ENCODE results near the gene ARFGEF3. TPM values are rescaled to one million over a fixed set of nuclear protein-coding genes. Genes with fewer than 3 reads are reported as not detected.
A peak's percentile ranks its signal among the peaks of the same experiment; 100 is the strongest.
"Not testable (repeated sequence)": the region's sequence is repeated elsewhere in the genome, so short reads cannot be mapped to it uniquely, and the experiment has no call there.

ARFGEF3 gene
- total RNA-seq, 3 donors from 2014 or later: 0.16 to 0.53 (median 0.29) TPM

- no peaks in the 10 kb centered on the region for H3K9me3 Mint-ChIP-seq
- ATAC-seq (no peak), DNase-seq (no peak)
- H3K4me1 Mint-ChIP-seq (ENCODE audit: low read depth): no peaks in the 10 kb centered on the region
- no peak overlapping the region for H3K4me3 Mint-ChIP-seq
- H3K36me3 Mint-ChIP-seq (ENCODE audit: insufficient read depth): no peaks in the 10 kb centered on the region
- peaks cover 12% of the 10 kb centered on the region for H3K27me3 Mint-ChIP-seq (ENCODE audit: low read depth)
Observed at GRCh38 chr6:138272533-138273315, 111.0 kb downstream of the ARFGEF3 start.

DNA sequence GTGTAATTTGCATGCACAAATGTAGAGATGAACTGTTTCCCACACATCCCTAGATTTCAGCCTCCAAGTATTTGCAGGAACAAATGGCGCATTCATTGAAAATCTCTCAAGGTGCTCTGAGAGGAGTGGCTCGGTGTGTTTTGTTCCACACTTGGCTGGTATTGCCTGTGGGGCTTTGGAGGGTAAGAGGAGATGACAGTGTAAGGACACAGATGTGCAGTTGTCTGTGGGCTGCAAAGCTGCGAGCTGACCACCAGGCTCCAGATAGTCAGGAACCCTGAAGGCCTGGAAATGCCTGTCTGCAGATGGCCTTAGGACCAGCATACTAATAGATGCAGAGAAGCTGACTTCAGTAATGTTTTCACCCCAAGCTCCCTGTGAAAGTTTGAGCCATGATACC, 114.2 kb downstream of the ARFGEF3 start:
- Mint-ChIP-seq H3K9me3 (no peaks in the 10 kb centered on the region), H3K4me1 (ENCODE audit: low read depth) (no peaks in the 10 kb centered on the region), H3K27me3 (ENCODE audit: low read depth) (no peaks in the 10 kb centered on the region), H3K36me3 (ENCODE audit: insufficient read depth) (no peaks in the 10 kb centered on the region), H3K4me3 (no peak overlapping the region)
- DNase-seq (no peak), ATAC-seq (no peak)

DNA sequence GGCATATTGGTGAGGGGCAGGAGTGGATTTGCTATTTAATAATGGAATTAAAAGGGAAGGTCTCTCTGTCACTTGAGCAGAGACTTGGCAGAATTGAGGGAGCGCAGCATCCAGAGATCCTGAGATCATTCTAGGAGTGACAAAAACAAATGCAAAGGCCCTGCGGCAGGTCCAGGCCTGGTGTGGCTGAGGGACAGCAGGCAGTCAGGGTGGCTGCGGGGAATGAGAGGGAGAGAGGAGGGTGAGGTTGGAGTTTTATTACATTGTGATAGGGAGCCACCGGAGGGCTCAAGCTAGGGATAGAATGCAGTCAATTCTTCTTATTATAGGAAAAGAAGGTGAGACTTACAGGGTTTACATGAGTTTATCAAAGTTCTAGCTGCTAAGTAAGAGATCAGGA, 116.1 kb downstream of the ARFGEF3 start:
- Mint-ChIP-seq H3K4me1 (ENCODE audit: low read depth) (no peaks in the 10 kb centered on the region), H3K36me3 (ENCODE audit: insufficient read depth) (no peaks in the 10 kb centered on the region), H3K9me3 (no peaks in the 10 kb centered on the region), H3K27me3 (ENCODE audit: low read depth) (no peaks in the 10 kb centered on the region), H3K4me3 (no peak overlapping the region)
- DNase-seq: no peak
- ATAC-seq: no peak

DNA sequence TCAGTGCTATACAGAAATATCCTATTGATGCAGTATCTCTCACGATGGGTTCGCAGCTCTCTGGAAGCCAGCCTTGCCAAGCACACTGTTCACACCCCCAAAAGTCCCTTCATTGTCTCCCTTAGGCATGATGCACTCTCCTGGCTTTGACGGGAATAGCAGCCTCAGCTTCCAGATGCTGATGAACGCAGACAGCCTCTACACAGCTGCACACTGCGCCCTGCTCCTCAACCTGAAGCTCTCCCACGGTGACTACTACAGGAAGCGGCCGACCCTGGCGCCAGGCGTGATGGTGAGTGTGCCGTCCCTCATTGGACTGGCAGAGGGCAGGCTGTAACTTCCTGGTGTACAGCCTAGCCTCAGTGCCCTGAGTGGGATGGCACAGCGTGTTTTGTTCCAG, 116.6 kb downstream of the ARFGEF3 start:
- H3K4me3 Mint-ChIP-seq: no peak overlapping the region
- DNase-seq (no peak), ATAC-seq (no peak)
- H3K9me3 Mint-ChIP-seq: no peaks in the 10 kb centered on the region
- no peaks in the 10 kb centered on the region for H3K36me3 Mint-ChIP-seq (ENCODE audit: insufficient read depth)
- H3K27me3 Mint-ChIP-seq (ENCODE audit: low read depth): no peaks in the 10 kb centered on the region
- H3K4me1 Mint-ChIP-seq (ENCODE audit: low read depth): no peaks in the 10 kb centered on the region

GRCh38 chr6:138285800-138286199, 124.1 kb downstream of the ARFGEF3 start:
- DNase-seq (no peak), ATAC-seq (no peak)
- Mint-ChIP-seq H3K36me3 (ENCODE audit: insufficient read depth) (no peaks in the 10 kb centered on the region), H3K27me3 (ENCODE audit: low read depth) (no peaks in the 10 kb centered on the region), H3K9me3 (no peaks in the 10 kb centered on the region), H3K4me1 (ENCODE audit: low read depth) (no peaks in the 10 kb centered on the region), H3K4me3 (no peak overlapping the region)

GRCh38 chr6:138286698-138287097, 125.0 kb downstream of the ARFGEF3 start:
- H3K36me3 Mint-ChIP-seq (ENCODE audit: insufficient read depth): no peaks in the 10 kb centered on the region
- H3K4me1 Mint-ChIP-seq (ENCODE audit: low read depth): no peaks in the 10 kb centered on the region
- no peak overlapping the region for H3K4me3 Mint-ChIP-seq
- no peaks in the 10 kb centered on the region for H3K9me3 Mint-ChIP-seq
- DNase-seq (no peak), ATAC-seq (no peak)
- H3K27me3 Mint-ChIP-seq (ENCODE audit: low read depth): no peaks in the 10 kb centered on the region

- Mint-ChIP-seq H3K4me3 (no peak overlapping the region), H3K36me3 (ENCODE audit: insufficient read depth) (no peaks in the 10 kb centered on the region), H3K4me1 (ENCODE audit: low read depth) (no peaks in the 10 kb centered on the region), H3K27me3 (ENCODE audit: low read depth) (no peaks in the 10 kb centered on the region), H3K9me3 (no peaks in the 10 kb centered on the region)
- ATAC-seq (peak; percentile 35 to 51), DNase-seq (peak; percentile 37)
Observed at GRCh38 chr6:138287144-138287955, 125.6 kb downstream of the ARFGEF3 start.

DNA sequence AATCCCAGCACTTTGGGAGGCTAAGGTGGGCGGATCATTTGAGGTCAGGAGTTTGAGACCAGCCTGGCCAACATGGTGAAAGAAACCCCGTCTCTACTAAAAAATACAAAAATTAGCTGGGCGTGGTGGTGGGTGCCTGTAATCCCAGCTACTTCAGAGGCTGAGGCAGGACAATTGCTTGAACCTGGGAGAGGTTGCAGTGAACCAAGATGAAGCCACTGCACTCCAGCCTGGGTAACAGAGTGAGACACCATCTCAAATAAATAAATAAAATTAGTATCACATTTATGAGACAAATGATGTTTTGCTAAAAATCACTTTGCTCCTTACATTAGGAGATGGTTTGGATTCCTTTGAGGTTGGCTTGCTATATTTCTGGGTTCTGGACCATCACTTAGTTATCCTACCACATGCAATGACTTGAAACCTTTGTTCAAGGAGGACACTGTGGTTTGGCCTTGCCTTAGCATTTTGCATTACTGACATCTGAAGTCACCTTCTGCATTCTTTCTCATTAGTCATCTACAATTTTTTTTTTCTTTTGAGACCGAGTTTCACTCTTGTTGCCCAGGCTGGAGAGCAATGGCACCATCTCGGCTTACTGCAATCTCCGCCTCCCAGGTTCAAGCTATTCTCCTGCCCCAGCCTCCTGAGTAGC, 126.8 kb downstream of the ARFGEF3 start:
- not testable (repeated sequence) for H3K36me3 Mint-ChIP-seq (ENCODE audit: insufficient read depth); H3K4me1 Mint-ChIP-seq (ENCODE audit: low read depth); ATAC-seq; H3K27me3 Mint-ChIP-seq (ENCODE audit: low read depth); DNase-seq; H3K9me3 Mint-ChIP-seq; H3K4me3 Mint-ChIP-seq

DNA sequence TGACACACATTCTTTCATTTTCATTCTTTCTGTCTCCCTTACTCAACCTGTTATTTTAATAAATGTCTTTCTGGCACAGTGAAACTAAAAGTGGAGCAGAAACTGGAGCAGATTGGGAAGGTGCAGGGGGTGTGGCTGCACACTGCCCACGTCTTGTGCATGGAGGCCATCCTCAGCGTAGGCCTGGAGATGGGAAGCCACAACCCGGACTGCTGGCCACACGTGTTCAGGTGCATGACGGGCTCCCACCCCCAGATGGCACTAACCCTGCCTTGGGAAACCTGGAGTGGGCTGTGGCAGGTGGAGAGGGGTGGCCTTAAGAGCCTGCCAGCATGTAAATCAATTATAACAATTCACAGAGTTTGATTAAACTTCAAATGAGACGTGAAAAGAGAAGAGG, 128.0 kb downstream of the ARFGEF3 start:
- H3K4me1 Mint-ChIP-seq (ENCODE audit: low read depth): no peaks in the 10 kb centered on the region
- DNase-seq (no peak), ATAC-seq (peak in 1 of 2 donors; percentile 43)
- no peaks in the 10 kb centered on the region for H3K27me3 Mint-ChIP-seq (ENCODE audit: low read depth)
- H3K36me3 Mint-ChIP-seq (ENCODE audit: insufficient read depth): no peaks in the 10 kb centered on the region
- H3K4me3 Mint-ChIP-seq: no peak overlapping the region
- no peaks in the 10 kb centered on the region for H3K9me3 Mint-ChIP-seq

GRCh38 chr6:138290423-138290962, 128.8 kb downstream of the ARFGEF3 start:
- no peak for DNase-seq
- H3K4me1 Mint-ChIP-seq (ENCODE audit: low read depth): no peaks in the 10 kb centered on the region
- H3K27me3 Mint-ChIP-seq (ENCODE audit: low read depth): no peaks in the 10 kb centered on the region
- ATAC-seq: no peak
- no peak overlapping the region for H3K4me3 Mint-ChIP-seq
- no peaks in the 10 kb centered on the region for H3K9me3 Mint-ChIP-seq
- no peaks in the 10 kb centered on the region for H3K36me3 Mint-ChIP-seq (ENCODE audit: insufficient read depth)

DNA sequence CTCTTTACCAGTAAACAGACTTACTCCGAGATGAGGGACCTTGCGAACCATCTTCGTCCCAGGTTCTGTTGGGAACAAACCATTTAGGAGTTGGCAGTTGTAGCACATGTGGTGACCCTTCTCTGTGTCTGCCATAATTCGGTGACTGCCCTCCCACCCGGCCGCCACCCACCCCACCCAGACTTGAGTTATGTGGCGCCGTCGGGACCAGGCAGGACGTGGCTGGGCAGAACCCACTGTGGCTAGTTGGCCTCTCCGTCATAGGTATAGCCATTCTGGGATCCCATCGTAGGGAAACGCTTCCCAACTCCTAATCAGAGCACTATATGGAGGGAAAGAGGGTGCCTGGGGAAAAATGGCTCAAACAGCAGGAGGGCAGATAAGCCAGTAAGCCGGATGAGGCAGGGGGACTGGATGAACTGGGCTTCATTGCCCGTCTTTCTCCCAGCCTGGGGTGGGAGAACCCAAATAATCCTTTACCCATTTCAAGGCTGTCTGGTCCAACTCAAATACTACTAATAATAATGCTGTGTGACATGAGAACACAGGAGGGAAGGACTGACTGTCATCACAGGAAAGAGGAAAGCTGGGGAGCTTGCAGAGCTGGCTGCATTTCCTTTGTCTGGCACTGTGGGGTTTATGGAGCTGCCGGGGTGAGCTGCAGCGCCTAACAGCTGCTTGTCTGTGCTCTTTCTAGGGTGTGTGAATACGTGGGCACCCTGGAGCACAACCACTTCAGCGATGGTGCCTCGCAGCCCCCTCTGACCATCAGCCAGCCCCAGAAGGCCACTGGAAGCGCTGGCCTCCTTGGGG, 129.5 kb downstream of the ARFGEF3 start:
- Mint-ChIP-seq H3K4me3 (no peak overlapping the region), H3K4me1 (ENCODE audit: low read depth) (no peaks in the 10 kb centered on the region), H3K9me3 (no peaks in the 10 kb centered on the region), H3K36me3 (ENCODE audit: insufficient read depth) (no peaks in the 10 kb centered on the region), H3K27me3 (ENCODE audit: low read depth) (no peaks in the 10 kb centered on the region)
- ATAC-seq (no peak), DNase-seq (no peak)

DNA sequence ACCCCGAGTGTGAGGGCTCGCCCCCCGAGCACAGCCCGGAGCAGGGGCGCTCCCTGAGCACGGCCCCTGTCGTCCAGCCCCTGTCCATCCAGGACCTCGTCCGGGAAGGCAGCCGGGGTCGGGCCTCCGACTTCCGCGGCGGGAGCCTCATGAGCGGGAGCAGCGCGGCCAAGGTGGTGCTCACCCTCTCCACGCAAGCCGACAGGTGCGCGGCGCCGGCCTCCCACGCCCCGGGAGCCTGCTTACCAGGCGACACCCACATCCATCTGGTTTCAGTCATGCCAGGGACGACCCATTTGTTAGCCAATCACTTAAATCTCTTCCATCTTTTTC, 130.1 kb downstream of the ARFGEF3 start:
- no peaks in the 10 kb centered on the region for H3K36me3 Mint-ChIP-seq (ENCODE audit: insufficient read depth)
- H3K4me1 Mint-ChIP-seq (ENCODE audit: low read depth): no peaks in the 10 kb centered on the region
- ATAC-seq (no peak), DNase-seq (no peak)
- no peaks in the 10 kb centered on the region for H3K9me3 Mint-ChIP-seq
- H3K4me3 Mint-ChIP-seq: no peak overlapping the region
- no peaks in the 10 kb centered on the region for H3K27me3 Mint-ChIP-seq (ENCODE audit: low read depth)

DNA sequence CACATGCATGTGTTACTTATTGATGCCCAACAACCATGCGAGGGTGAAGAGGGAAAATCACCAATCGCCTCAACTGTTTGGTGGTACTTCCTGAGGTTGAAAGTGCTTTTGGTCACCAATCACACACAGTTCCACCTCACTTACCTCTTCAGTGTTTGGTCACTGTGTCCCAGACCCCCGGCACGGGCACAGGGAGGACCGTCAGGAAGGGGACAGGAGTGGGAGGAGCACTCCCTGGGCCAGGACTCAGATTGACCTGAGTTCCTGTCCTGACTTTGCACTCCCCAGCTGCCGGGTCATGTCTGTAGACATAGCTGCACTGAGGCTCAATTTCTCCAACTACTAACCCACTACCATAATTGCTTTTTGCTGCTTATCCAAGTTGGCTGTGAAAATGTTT, 130.7 kb downstream of the ARFGEF3 start:
- no peaks in the 10 kb centered on the region for H3K4me1 Mint-ChIP-seq (ENCODE audit: low read depth)
- H3K9me3 Mint-ChIP-seq: no peaks in the 10 kb centered on the region
- DNase-seq (no peak), ATAC-seq (no peak)
- no peaks in the 10 kb centered on the region for H3K36me3 Mint-ChIP-seq (ENCODE audit: insufficient read depth)
- no peak overlapping the region for H3K4me3 Mint-ChIP-seq
- H3K27me3 Mint-ChIP-seq (ENCODE audit: low read depth): no peaks in the 10 kb centered on the region

All from activated T-cell treated with anti-CD3 and anti-CD28 coated beads, Interleukin-2, amount 50 U/mL, for 4 hours (primary cell).